Endodermal cell (in vitro differentiated cells): ENCODE measurements around the gene CCDC158. TPM values are rescaled to one million over a fixed set of nuclear protein-coding genes. Genes with fewer than 3 reads are reported as not detected.
"Not testable (repeated sequence)": the region's sequence is repeated elsewhere in the genome, so short reads cannot be mapped to it uniquely, and the experiment has no call there.

Experiments used
- DNase-seq: peaks from one replicate; pipeline ENCODE4 v3.0.0-alpha.2; 2017
- H3K27ac ChIP-seq: 2 replicates; pipeline ENCODE4 v1.5.1; 2013; ENCODE audit warnings: mild to moderate bottlenecking, low read depth, low read length, moderate library complexity
- H3K27me3 ChIP-seq: 2 replicates; pipeline ENCODE4 v1.6.1; 2013; ENCODE audit warnings: mild to moderate bottlenecking, low read length, moderate library complexity; ENCODE audit not compliant: insufficient read depth, control insufficient read depth, poor library complexity, severe bottlenecking
- H3K36me3 ChIP-seq: 2 replicates; pipeline ENCODE4 v1.7.0; 2013; ENCODE audit warnings: mild to moderate bottlenecking, low read length, moderate library complexity; ENCODE audit not compliant: control insufficient read depth, insufficient read depth
- H3K4me1 ChIP-seq: one replicate; pipeline ENCODE4 v1.7.0; 2013; ENCODE audit warnings: low read length; ENCODE audit not compliant: control insufficient read depth, insufficient read depth
- H3K4me3 ChIP-seq: 2 replicates; pipeline ENCODE4 v1.5.1; 2013; ENCODE audit warnings: mild to moderate bottlenecking, low read length, moderate library complexity
- H3K9ac ChIP-seq: 2 replicates; pipeline ENCODE4 v1.6.1; 2013; ENCODE audit warnings: mild to moderate bottlenecking, low read length, moderate library complexity; ENCODE audit not compliant: poor library complexity, severe bottlenecking; ENCODE audit errors: extremely low read depth
- H3K9me3 ChIP-seq: 2 replicates; pipeline ENCODE4 v1.6.1; 2013; ENCODE audit warnings: mild to moderate bottlenecking, low read length, moderate library complexity; ENCODE audit not compliant: control insufficient read depth
- H3K27ac Mint-ChIP-seq: 2 replicates; pipeline ENCODE4 v1.8.0; 2020; ENCODE audit warnings: mixed read lengths
- H3K27me3 Mint-ChIP-seq: 2 replicates; pipeline ENCODE4 v1.8.0; 2021; ENCODE audit warnings: mild to moderate bottlenecking, mixed read lengths; ENCODE audit not compliant: insufficient read depth
- H3K36me3 Mint-ChIP-seq: 2 replicates; pipeline ENCODE4 v1.8.0; 2020; ENCODE audit warnings: low read depth, mixed read lengths
- H3K4me1 Mint-ChIP-seq: 2 replicates; pipeline ENCODE4 v1.8.0; 2020; ENCODE audit warnings: mixed read lengths
- H3K4me3 Mint-ChIP-seq: 2 replicates; pipeline ENCODE4 v1.8.0; 2020; ENCODE audit warnings: mild to moderate bottlenecking, moderate library complexity, mixed read lengths
- H3K9me3 Mint-ChIP-seq: 2 replicates; pipeline ENCODE4 v1.8.0; 2020; ENCODE audit warnings: mild to moderate bottlenecking, mixed read lengths
- WGBS, 2 experiments: methylation state at CpG; one replicate each; pipeline versions ENCODE4 v1.1.5 to v1.1.7; 2013; ENCODE audit warnings: missing lambda C conversion rate in 2 of 2, mixed read lengths in 1 of 2; ENCODE audit not compliant: insufficient coverage in 1 of 2, insufficient read length in 1 of 2; 5-methylcytosine and 5-hydroxymethylcytosine counted together
- total RNA-seq, 2 donors: library from RNA; stranded (reverse); fragmentation: NEBNext Ultra II Directional in 1 of 2; extraction: Animal tissue kit (Norgen Biotek cat#: 25700) in 1 of 2; gene quantifications; 2 replicates in 1 of 2; 3 replicates in 1 of 2; pipeline ENCODE4 v1.2.1, GENCODE V29; 2021
- TF ChIP-seq, protein P1 (sequence below): fragments of 200-600 bp; sonication (generic); conservative IDR thresholded peaks from 2 replicates; pipeline ENCODE4 v1.5.0; 2021; ENCODE audit warnings: antibody characterized with exemption, mild to moderate bottlenecking

CCDC158 gene
- total RNA-seq, 2 donors from 2014 or later = not detected

- no peak for DNase-seq
These were observed 137.8 kb downstream of the CCDC158 start for GRCh38 chr4:76282941-76283689.

DNA sequence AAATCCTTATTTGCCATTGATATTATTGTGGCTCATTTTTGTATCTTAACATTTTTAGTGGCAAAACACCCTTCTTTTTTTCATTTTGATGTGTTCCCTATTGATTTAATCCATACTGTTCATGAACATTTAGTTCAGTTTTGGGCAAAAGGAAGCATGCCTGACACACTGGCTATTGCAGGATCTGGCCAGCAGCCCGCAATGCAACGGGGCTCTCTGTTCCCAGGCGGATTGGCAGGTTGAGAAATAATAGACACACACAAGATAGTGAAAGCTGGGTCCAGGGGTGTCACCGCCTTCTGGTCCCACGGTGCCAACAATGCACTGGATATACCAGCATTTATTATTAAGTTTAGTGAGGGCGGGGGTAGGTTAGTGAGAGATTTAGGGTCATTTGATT lies 139.3 kb downstream of the CCDC158 start:
- not testable (repeated sequence) for H3K4me1 ChIP-seq, DNase-seq, H3K9ac ChIP-seq, H3K4me1 Mint-ChIP-seq, H3K9me3 Mint-ChIP-seq, H3K4me3 Mint-ChIP-seq, H3K36me3 ChIP-seq, H3K27ac Mint-ChIP-seq, H3K27me3 ChIP-seq, H3K27ac ChIP-seq, H3K4me3 ChIP-seq, H3K9me3 ChIP-seq, H3K27me3 Mint-ChIP-seq, H3K36me3 Mint-ChIP-seq
- WGBS, 2 experiments = 76 to 89% methylated on average over 3 of the region's 6 CpGs

More at GRCh38 chr4:76282941-76283689, 137.8 kb downstream of the CCDC158 start:
- TF ChIP-seq, protein P1, sequence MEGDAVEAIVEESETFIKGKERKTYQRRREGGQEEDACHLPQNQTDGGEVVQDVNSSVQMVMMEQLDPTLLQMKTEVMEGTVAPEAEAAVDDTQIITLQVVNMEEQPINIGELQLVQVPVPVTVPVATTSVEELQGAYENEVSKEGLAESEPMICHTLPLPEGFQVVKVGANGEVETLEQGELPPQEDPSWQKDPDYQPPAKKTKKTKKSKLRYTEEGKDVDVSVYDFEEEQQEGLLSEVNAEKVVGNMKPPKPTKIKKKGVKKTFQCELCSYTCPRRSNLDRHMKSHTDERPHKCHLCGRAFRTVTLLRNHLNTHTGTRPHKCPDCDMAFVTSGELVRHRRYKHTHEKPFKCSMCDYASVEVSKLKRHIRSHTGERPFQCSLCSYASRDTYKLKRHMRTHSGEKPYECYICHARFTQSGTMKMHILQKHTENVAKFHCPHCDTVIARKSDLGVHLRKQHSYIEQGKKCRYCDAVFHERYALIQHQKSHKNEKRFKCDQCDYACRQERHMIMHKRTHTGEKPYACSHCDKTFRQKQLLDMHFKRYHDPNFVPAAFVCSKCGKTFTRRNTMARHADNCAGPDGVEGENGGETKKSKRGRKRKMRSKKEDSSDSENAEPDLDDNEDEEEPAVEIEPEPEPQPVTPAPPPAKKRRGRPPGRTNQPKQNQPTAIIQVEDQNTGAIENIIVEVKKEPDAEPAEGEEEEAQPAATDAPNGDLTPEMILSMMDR = no peak
- H3K4me3 ChIP-seq = no peak overlapping the region
- H3K36me3 ChIP-seq = no peaks in the 10 kb centered on the region
- H3K27ac ChIP-seq = no peak overlapping the region
- Mint-ChIP-seq H3K9me3 (peaks cover 11% of the 10 kb centered on the region), H3K27ac (no peak overlapping the region), H3K27me3 (peaks cover 3% of the 10 kb centered on the region), H3K4me1 (no peaks in the 10 kb centered on the region), H3K36me3 (no peaks in the 10 kb centered on the region), H3K4me3 (no peak overlapping the region)
- H3K27me3 ChIP-seq = no peaks in the 10 kb centered on the region
- no peak overlapping the region for H3K9ac ChIP-seq
- H3K4me1 ChIP-seq = no peaks in the 10 kb centered on the region
- 85 to 91% methylated on average over 5 to 6 of the region's 6 CpGs for WGBS, 2 experiments
- H3K9me3 ChIP-seq = no peaks in the 10 kb centered on the region

GRCh38 chr4:76280488-76281441 lies 140.2 kb downstream of the CCDC158 start:
- WGBS, 2 experiments = 87 to 88% methylated on average over 5 to 6 of the region's 6 CpGs
- Mint-ChIP-seq H3K4me3 (no peak overlapping the region), H3K36me3 (no peaks in the 10 kb centered on the region), H3K27me3 (no peaks in the 10 kb centered on the region), H3K27ac (no peak overlapping the region), H3K4me1 (no peaks in the 10 kb centered on the region), H3K9me3 (peaks cover 2% of the 10 kb centered on the region)
- no peaks in the 10 kb centered on the region for H3K4me1 ChIP-seq
- TF ChIP-seq, protein P1 = no peak
- H3K27ac ChIP-seq = no peak overlapping the region
- no peaks in the 10 kb centered on the region for H3K27me3 ChIP-seq
- H3K36me3 ChIP-seq = no peaks in the 10 kb centered on the region
- no peak for DNase-seq
- no peak overlapping the region for H3K9ac ChIP-seq
- no peaks in the 10 kb centered on the region for H3K9me3 ChIP-seq
- H3K4me3 ChIP-seq = no peak overlapping the region
